HL-60 (cell line): ENCODE measurements around the gene NEU2.

ENCODE experiments used
- CTCF ChIP-seq: IDR thresholded peaks from one replicate; pipeline ENCODE4 v1.5.1; 2011; ENCODE audit warnings: low read length, control low read depth, inconsistent platforms; ENCODE audit not compliant: insufficient read depth
- GABPA ChIP-seq: IDR thresholded peaks from 2 replicates; pipeline ENCODE4 v1.6.1; 2012; ENCODE audit warnings: low read depth
- POLR2AphosphoS5 ChIP-seq: IDR thresholded peaks from 2 replicates; pipeline ENCODE4 v1.6.1; 2012; ENCODE audit warnings: low read depth

- no peak for TF ChIP-seq CTCF
- no peak for TF ChIP-seq POLR2AphosphoS5
- TF ChIP-seq GABPA, result no peak
Measured at GRCh38 chr2:233023761-233024410, 8.6 kb upstream of the NEU2 start.
